SU-DHL-6 (cell line): ENCODE data around the gene ZNF438.
A peak's percentile ranks its signal among the peaks of the same experiment; 100 is the strongest.

Experiments
- H2AFZ ChIP-seq: fragments of 200-600 bp; sonication (generic); 2 replicates; pipeline ENCODE4 v1.6.1; 2014; ENCODE audit warnings: low read depth, mild to moderate bottlenecking, moderate library complexity, mixed read lengths, antibody characterized with exemption, low read length; ENCODE audit not compliant: severe bottlenecking
- H3F3A ChIP-seq: fragments of 200-600 bp; shearing (Covaris generic); 2 replicates; pipeline ENCODE4 v1.6.0; 2016; ENCODE audit warnings: antibody characterized with exemption, mild to moderate bottlenecking; ENCODE audit not compliant: insufficient read depth
- H3K27ac ChIP-seq: fragments of 200-600 bp; sonication (generic); 2 replicates; pipeline ENCODE4 v1.5.1; 2016; ENCODE audit warnings: low read depth, mild to moderate bottlenecking, low read length, moderate library complexity, mixed read lengths
- H3K27me3 ChIP-seq: fragments of 200-600 bp; sonication (generic), shearing (Covaris generic); 2 replicates; pipeline ENCODE4 v1.6.0; 2014; ENCODE audit warnings: mild to moderate bottlenecking, low read length
- H3K36me3 ChIP-seq: fragments of 200-600 bp; sonication (generic); 2 replicates; pipeline ENCODE4 v1.6.1; 2014; ENCODE audit warnings: mild to moderate bottlenecking, low read length, mixed read lengths
- H3K4me2 ChIP-seq: fragments of 300-600, 200-600 bp; shearing (Covaris generic), sonication (generic); 2 replicates; pipeline ENCODE4 v1.6.0; 2014; ENCODE audit warnings: low read length, low read depth, mild to moderate bottlenecking; ENCODE audit not compliant: poor library complexity, severe bottlenecking
- H3K4me3 ChIP-seq: fragments of 200-600 bp; sonication (generic); 2 replicates; pipeline ENCODE4 v1.5.1; 2014; ENCODE audit warnings: antibody characterized with exemption, low read length, mild to moderate bottlenecking, mixed read lengths; ENCODE audit not compliant: insufficient read depth, poor library complexity, severe bottlenecking
- H3K79me2 ChIP-seq: fragments of 200-600 bp; sonication (generic); 2 replicates; pipeline ENCODE4 v1.6.1; 2014; ENCODE audit warnings: mild to moderate bottlenecking, low read length, moderate library complexity; ENCODE audit not compliant: insufficient read depth
- H3K9ac ChIP-seq: fragments of 200-600 bp; sonication (generic); 2 replicates; pipeline ENCODE4 v1.7.0; 2014; ENCODE audit warnings: mild to moderate bottlenecking, low read length
- H3K9me2 ChIP-seq: fragments of 200-600 bp; sonication (generic); replicated peaks from 2 replicates; pipeline ENCODE4 v1.6.1; 2014; ENCODE audit warnings: low read length; ENCODE audit not compliant: insufficient read depth
- H3K9me3 ChIP-seq: fragments of 200-600 bp; sonication (generic); 2 replicates; pipeline ENCODE4 v1.6.1; 2014; ENCODE audit warnings: low read length, mixed read lengths; ENCODE audit not compliant: insufficient read depth
- H4K20me1 ChIP-seq: fragments of 200-600 bp; sonication (generic); 2 replicates; pipeline ENCODE4 v1.6.1; 2014; ENCODE audit warnings: low read depth, mild to moderate bottlenecking, antibody characterized with exemption, low read length, moderate library complexity, mixed read lengths
- EZH2phosphoT487 ChIP-seq: fragments of 200-600 bp; sonication (generic), shearing (Covaris generic); conservative IDR thresholded peaks from 2 replicates; pipeline ENCODE4 v1.6.1; 2018; ENCODE audit warnings: mild to moderate bottlenecking, antibody characterized with exemption, low read length, moderate library complexity, mixed read lengths
- TF ChIP-seq, protein P1 (sequence below): fragments of 200-600 bp; sonication (generic); IDR thresholded peaks from one replicate; pipeline ENCODE4 v1.5.1; 2017; ENCODE audit warnings: antibody characterized with exemption, mild to moderate bottlenecking, low read length, moderate library complexity; ENCODE audit not compliant: insufficient read depth, poor library complexity, severe bottlenecking

ZNF438 gene

DNA sequence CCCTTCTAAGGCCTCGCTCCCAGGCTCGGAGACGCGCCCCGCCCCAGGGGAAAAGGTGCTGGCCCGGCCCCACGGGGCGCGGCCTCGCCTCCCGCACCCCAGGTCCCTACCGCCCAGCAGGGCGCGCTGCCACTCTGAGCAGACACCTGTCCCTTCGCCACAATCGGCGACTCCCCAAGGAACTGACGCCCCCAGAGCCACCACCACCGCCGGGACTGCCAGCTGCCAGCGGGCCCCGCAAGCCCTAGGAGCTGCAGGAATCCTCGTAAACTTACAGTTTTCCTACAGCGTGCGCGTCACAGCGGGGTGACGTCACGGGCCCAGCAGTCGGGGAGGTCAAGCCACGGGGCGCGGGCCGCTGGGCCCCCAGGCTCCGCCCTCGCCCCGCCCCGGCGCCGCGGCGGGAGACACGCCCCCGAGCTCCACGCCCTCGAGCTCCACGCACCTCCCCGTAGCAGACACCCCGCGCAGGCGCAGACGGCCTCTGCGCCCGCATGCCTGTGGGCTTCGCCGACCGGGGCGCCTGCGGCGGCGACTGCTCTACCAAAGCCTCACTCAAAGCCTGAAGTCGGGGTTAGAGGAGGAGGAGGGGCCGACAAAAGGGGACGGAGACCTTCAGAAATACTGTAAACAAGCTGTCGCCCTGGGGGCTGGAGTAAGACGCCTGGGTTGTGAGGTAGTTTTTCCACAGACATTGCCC, at the start of gene ZNF438:
Gene ZNF438 (minus strand): TSS at position 308 of the 700 bp plus-strand sequence. CDS start 154,831 bp downstream, outside the sequence.
- Histone ChIP-seq H2AFZ (peak within 1 kb of the TSS; percentile 85), H3K27ac (peak within 1 kb of the TSS; percentile 83), H3K9me2 (no peaks in the 10 kb centered on the region), H4K20me1 (no peaks in the 10 kb centered on the region), H3K9me3 (no peaks in the 10 kb centered on the region), H3K4me3 (peak within 1 kb of the TSS; percentile 72), H3F3A (0 out of 2 replicates have a peak, but pooled peaks cover 8% of the 10 kb centered on the region), H3K36me3 (no peaks in the 10 kb centered on the region), H3K79me2 (no peaks in the 10 kb centered on the region), H3K9ac (peak within 1 kb of the TSS; percentile 67), H3K4me2 (peak within 1 kb of the TSS; percentile 87), H3K27me3 (no peaks in the 10 kb centered on the region)
- TF ChIP-seq, protein P1, sequence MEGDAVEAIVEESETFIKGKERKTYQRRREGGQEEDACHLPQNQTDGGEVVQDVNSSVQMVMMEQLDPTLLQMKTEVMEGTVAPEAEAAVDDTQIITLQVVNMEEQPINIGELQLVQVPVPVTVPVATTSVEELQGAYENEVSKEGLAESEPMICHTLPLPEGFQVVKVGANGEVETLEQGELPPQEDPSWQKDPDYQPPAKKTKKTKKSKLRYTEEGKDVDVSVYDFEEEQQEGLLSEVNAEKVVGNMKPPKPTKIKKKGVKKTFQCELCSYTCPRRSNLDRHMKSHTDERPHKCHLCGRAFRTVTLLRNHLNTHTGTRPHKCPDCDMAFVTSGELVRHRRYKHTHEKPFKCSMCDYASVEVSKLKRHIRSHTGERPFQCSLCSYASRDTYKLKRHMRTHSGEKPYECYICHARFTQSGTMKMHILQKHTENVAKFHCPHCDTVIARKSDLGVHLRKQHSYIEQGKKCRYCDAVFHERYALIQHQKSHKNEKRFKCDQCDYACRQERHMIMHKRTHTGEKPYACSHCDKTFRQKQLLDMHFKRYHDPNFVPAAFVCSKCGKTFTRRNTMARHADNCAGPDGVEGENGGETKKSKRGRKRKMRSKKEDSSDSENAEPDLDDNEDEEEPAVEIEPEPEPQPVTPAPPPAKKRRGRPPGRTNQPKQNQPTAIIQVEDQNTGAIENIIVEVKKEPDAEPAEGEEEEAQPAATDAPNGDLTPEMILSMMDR, result peak; percentile 42
- no peak for TF ChIP-seq EZH2phosphoT487

DNA sequence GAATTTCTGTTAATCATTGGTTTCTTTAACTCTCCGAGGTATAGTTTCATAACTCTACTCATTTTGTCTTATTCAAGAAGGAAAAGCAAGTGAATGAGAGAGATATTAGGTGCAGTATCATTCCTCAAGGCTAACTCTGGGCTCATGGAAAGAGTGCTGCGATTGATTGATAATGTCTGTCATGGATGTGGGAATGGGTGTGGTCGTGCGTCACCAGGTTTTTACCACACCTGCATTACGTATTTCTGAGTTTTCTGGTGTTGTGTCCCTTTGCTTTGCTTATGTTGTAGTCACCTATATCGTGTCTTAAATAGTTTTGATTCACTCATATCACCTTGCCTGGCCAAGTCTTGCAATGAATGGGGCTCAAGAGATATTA, 44.9 kb upstream of the ZNF438 start:
- H3K36me3 ChIP-seq, result no peaks in the 10 kb centered on the region
- H3K4me2 ChIP-seq, result no peak overlapping the region
- no peak overlapping the region for H3K4me3 ChIP-seq
- H3K9ac ChIP-seq, result no peak overlapping the region
- H3K27ac ChIP-seq, result no peak overlapping the region
- H3F3A ChIP-seq, result no peaks in the 10 kb centered on the region
- no peaks in the 10 kb centered on the region for H3K9me2 ChIP-seq
- no peaks in the 10 kb centered on the region for H3K79me2 ChIP-seq
- H4K20me1 ChIP-seq, result no peaks in the 10 kb centered on the region
- H3K9me3 ChIP-seq, result no peaks in the 10 kb centered on the region
- no peaks in the 10 kb centered on the region for H3K27me3 ChIP-seq
- TF ChIP-seq, protein P1, result no peak
- no peak for TF ChIP-seq EZH2phosphoT487
- no peak overlapping the region for H2AFZ ChIP-seq

GRCh38 chr10:31075881-31076609, 44.4 kb upstream of the ZNF438 start:
- Histone ChIP-seq H3K9me3 (no peaks in the 10 kb centered on the region), H4K20me1 (no peaks in the 10 kb centered on the region), H3K4me3 (no peak overlapping the region), H3K9me2 (no peaks in the 10 kb centered on the region), H3K27me3 (no peaks in the 10 kb centered on the region), H3F3A (no peaks in the 10 kb centered on the region), H2AFZ (no peak overlapping the region), H3K9ac (no peak overlapping the region), H3K79me2 (no peaks in the 10 kb centered on the region), H3K27ac (no peak overlapping the region), H3K4me2 (no peak overlapping the region), H3K36me3 (no peaks in the 10 kb centered on the region)
- TF ChIP-seq EZH2phosphoT487, result no peak
- TF ChIP-seq, protein P1, result no peak
